Astrocyte (in vitro differentiated cells and primary cell): Measurements from ENCODE around the gene ARHGAP21. TPM values are rescaled to one million over a fixed set of nuclear protein-coding genes. Genes with fewer than 3 reads are reported as not detected.

Experiments used
- DNase-seq: peaks from one replicate; pipeline ENCODE4 v3.0.0-alpha.2; 2010; ENCODE audit warnings: low read depth
- FAIRE-seq: peaks from 2 replicates; lab custom pipeline; 2011; peaks lifted over from hg19 to GRCh38; lab: Jason Lieb, UNC
- H2AFZ ChIP-seq: 2 replicates; pipeline ENCODE4 v1.6.0; 2012; ENCODE audit warnings: low read depth, low read length, inconsistent platforms
- H3K27ac ChIP-seq: 2 replicates; pipeline ENCODE4 v1.5.1; 2011; ENCODE audit warnings: low read depth, low read length, inconsistent platforms
- H3K27me3 ChIP-seq: 2 replicates; pipeline ENCODE4 v1.6.0; 2011; ENCODE audit warnings: low read length, inconsistent platforms; ENCODE audit not compliant: insufficient read depth
- H3K36me3 ChIP-seq: 2 replicates; pipeline ENCODE4 v1.5.1; 2011; ENCODE audit warnings: low read length, inconsistent platforms; ENCODE audit not compliant: insufficient read depth
- H3K4me1 ChIP-seq: 2 replicates; pipeline ENCODE4 v1.5.1; 2011; ENCODE audit warnings: low read length, inconsistent platforms; ENCODE audit not compliant: insufficient read depth
- H3K4me2 ChIP-seq: 2 replicates; pipeline ENCODE4 v1.6.0; 2012; ENCODE audit warnings: low read length, inconsistent platforms
- H3K4me3 ChIP-seq: 2 replicates; pipeline ENCODE4 v1.5.1; 2011; ENCODE audit warnings: low read depth, mild to moderate bottlenecking, low read length, inconsistent platforms; ENCODE audit not compliant: insufficient read depth
- H3K79me2 ChIP-seq: 2 replicates; pipeline ENCODE4 v1.6.0; 2012; ENCODE audit warnings: mild to moderate bottlenecking, low read length, inconsistent platforms; ENCODE audit not compliant: insufficient read depth
- H3K9ac ChIP-seq: 2 replicates; pipeline ENCODE4 v1.6.0; 2012; ENCODE audit warnings: mild to moderate bottlenecking, low read length, inconsistent platforms
- H3K9me3 ChIP-seq: 2 replicates; pipeline ENCODE4 v1.5.1; 2012; ENCODE audit warnings: low read depth, mild to moderate bottlenecking, low read length, inconsistent platforms; ENCODE audit not compliant: insufficient read depth
- H4K20me1 ChIP-seq: 2 replicates; pipeline ENCODE4 v1.6.0; 2012; ENCODE audit warnings: low read length, inconsistent platforms; ENCODE audit not compliant: insufficient read depth
- H3K27ac Mint-ChIP-seq: one replicate; pipeline ENCODE4 v1.8.0; 2021; ENCODE audit warnings: mild to moderate bottlenecking, mixed read lengths; ENCODE audit not compliant: unreplicated experiment
- H3K27me3 Mint-ChIP-seq: one replicate; pipeline ENCODE4 v1.8.0; 2021; ENCODE audit warnings: low read depth, mixed read lengths; ENCODE audit not compliant: unreplicated experiment
- H3K36me3 Mint-ChIP-seq: one replicate; pipeline ENCODE4 v1.8.0; 2021; ENCODE audit warnings: low read depth, mixed read lengths; ENCODE audit not compliant: unreplicated experiment
- H3K4me1 Mint-ChIP-seq: one replicate; pipeline ENCODE4 v1.8.0; 2021; ENCODE audit warnings: low read depth, mixed read lengths; ENCODE audit not compliant: unreplicated experiment
- H3K4me3 Mint-ChIP-seq: one replicate; pipeline ENCODE4 v1.8.0; 2021; ENCODE audit warnings: mild to moderate bottlenecking, moderate library complexity, mixed read lengths; ENCODE audit not compliant: unreplicated experiment
- H3K9me3 Mint-ChIP-seq: one replicate; pipeline ENCODE4 v1.8.0; 2021; ENCODE audit warnings: mild to moderate bottlenecking, mixed read lengths; ENCODE audit not compliant: unreplicated experiment
- CTCF ChIP-seq: IDR thresholded peaks from 2 replicates; pipeline ENCODE4 v1.5.1; 2011; ENCODE audit warnings: low read depth, mild to moderate bottlenecking, inconsistent platforms, low read length, moderate library complexity; ENCODE audit not compliant: insufficient read depth
- EZH2 ChIP-seq: IDR thresholded peaks from 2 replicates; pipeline ENCODE4 v1.6.1; 2012; ENCODE audit warnings: mild to moderate bottlenecking, low read length, inconsistent platforms; ENCODE audit not compliant: insufficient read depth
- total RNA-seq: library from RNA; stranded (reverse); gene quantifications from 2 replicates; pipeline ENCODE4 v1.2.1, GENCODE V29; 2021

ARHGAP21 gene
- total RNA-seq, 1 donor from 2014 or later = 107 TPM

- Histone ChIP-seq H3K4me2 (peak overlapping the region; percentile 64), H3K4me1 (no peaks in the 10 kb centered on the region), H4K20me1 (no peaks in the 10 kb centered on the region), H3K9me3 (no peaks in the 10 kb centered on the region), H3K79me2 (no peaks in the 10 kb centered on the region), H3K4me3 (no peak overlapping the region), H3K36me3 (peaks cover 36% of the 10 kb centered on the region), H2AFZ (no peak overlapping the region), H3K27ac (peak overlapping the region; percentile 65), H3K9ac (no peak overlapping the region), H3K27me3 (no peaks in the 10 kb centered on the region)
- H3K9me3 Mint-ChIP-seq = no peaks in the 10 kb centered on the region
- no peak for FAIRE-seq
- H3K27ac Mint-ChIP-seq = peak overlapping the region; percentile 88
- TF ChIP-seq EZH2 (no peak), CTCF (no peak)
- no peaks in the 10 kb centered on the region for H3K27me3 Mint-ChIP-seq
- DNase-seq = peak; percentile 61
- H3K36me3 Mint-ChIP-seq = peaks cover 12% of the 10 kb centered on the region
- no peak overlapping the region for H3K4me3 Mint-ChIP-seq
- peaks cover 11% of the 10 kb centered on the region for H3K4me1 Mint-ChIP-seq
Measured at GRCh38 chr10:24603333-24603732, 120.4 kb downstream of the ARHGAP21 start.

GRCh38 chr10:24597961-24598360 lies 125.7 kb downstream of the ARHGAP21 start:
- no peaks in the 10 kb centered on the region for H3K9me3 ChIP-seq
- FAIRE-seq (no peak), DNase-seq (no peak)
- H4K20me1 ChIP-seq = no peaks in the 10 kb centered on the region
- no peaks in the 10 kb centered on the region for H3K4me1 ChIP-seq
- no peaks in the 10 kb centered on the region for H3K9me3 Mint-ChIP-seq
- H3K36me3 ChIP-seq = peaks cover 59% of the 10 kb centered on the region
- H3K27me3 Mint-ChIP-seq = no peaks in the 10 kb centered on the region
- H2AFZ ChIP-seq = no peak overlapping the region
- H3K9ac ChIP-seq = no peak overlapping the region
- H3K36me3 Mint-ChIP-seq = peaks cover 17% of the 10 kb centered on the region
- H3K27ac Mint-ChIP-seq = no peak overlapping the region
- no peaks in the 10 kb centered on the region for H3K27me3 ChIP-seq
- H3K4me2 ChIP-seq = no peak overlapping the region
- peaks cover 6% of the 10 kb centered on the region for H3K4me1 Mint-ChIP-seq
- TF ChIP-seq CTCF = no peak
- TF ChIP-seq EZH2 = no peak
- no peak overlapping the region for H3K4me3 ChIP-seq
- no peak overlapping the region for H3K27ac ChIP-seq
- no peak overlapping the region for H3K4me3 Mint-ChIP-seq
- no peaks in the 10 kb centered on the region for H3K79me2 ChIP-seq

- TF ChIP-seq EZH2 (no peak), CTCF (no peak)
- peaks cover under 1% of the 10 kb centered on the region for H3K4me1 Mint-ChIP-seq
- H3K4me1 ChIP-seq = no peaks in the 10 kb centered on the region
- H4K20me1 ChIP-seq = no peaks in the 10 kb centered on the region
- H3K4me2 ChIP-seq = no peak overlapping the region
- peaks cover 17% of the 10 kb centered on the region for H3K36me3 Mint-ChIP-seq
- no peaks in the 10 kb centered on the region for H3K9me3 Mint-ChIP-seq
- no peak overlapping the region for H3K27ac Mint-ChIP-seq
- H3K79me2 ChIP-seq = no peaks in the 10 kb centered on the region
- no peak overlapping the region for H3K4me3 ChIP-seq
- H3K36me3 ChIP-seq = peaks cover 59% of the 10 kb centered on the region
- no peak overlapping the region for H3K4me3 Mint-ChIP-seq
- no peaks in the 10 kb centered on the region for H3K9me3 ChIP-seq
- H3K27ac ChIP-seq = no peak overlapping the region
- DNase-seq (no peak), FAIRE-seq (no peak)
- H3K27me3 ChIP-seq = no peaks in the 10 kb centered on the region
- no peaks in the 10 kb centered on the region for H3K27me3 Mint-ChIP-seq
- no peak overlapping the region for H2AFZ ChIP-seq
- no peak overlapping the region for H3K9ac ChIP-seq
Measured at GRCh38 chr10:24597426-24597825, 126.3 kb downstream of the ARHGAP21 start.
